ENCODE measurements around the gene LAMC1. TPM values are rescaled to one million over a fixed set of nuclear protein-coding genes. Genes with fewer than 3 reads are reported as not detected.

Gene LAMC1
- total and polyA plus RNA-seq, 5 donors from 2014 or later = 1.1 TPM; not detected in 4

DNA sequence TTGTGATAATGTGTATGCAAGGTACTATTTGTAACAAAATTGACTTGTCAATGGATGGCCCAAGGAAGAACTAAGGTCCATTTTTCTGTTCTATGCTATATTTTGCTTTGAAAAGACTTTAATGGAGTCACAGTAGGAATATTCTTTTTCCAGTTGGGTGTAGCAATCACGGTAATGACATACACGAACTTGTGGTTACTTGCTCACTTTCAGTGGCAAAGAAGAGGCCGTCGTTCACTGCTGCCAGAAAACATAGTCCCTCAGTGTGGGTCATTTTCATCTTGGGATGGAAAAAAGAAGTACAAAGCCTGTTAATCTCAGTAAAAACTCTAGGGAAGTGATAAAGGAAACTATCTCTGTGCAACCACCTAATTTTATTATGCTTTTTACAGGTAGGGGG lies 115.1 kb downstream of the LAMC1 start:
- Mint-ChIP-seq H3K27me3 (peaks cover 13% of the 10 kb centered on the region), H3K9me3 (peaks cover 0 to 3% (median 0%) of the 10 kb centered on the region in 7 donors), H3K36me3 (no peaks in the 10 kb centered on the region), H3K4me3 (no peak overlapping the region), H3K27ac (no peak overlapping the region), H3K4me1 (no peaks in the 10 kb centered on the region)
- H3K27me3 ChIP-seq (ENCODE audit: control insufficient read depth, insufficient read depth, low read length) = no peaks in the 10 kb centered on the region
- ATAC-seq (ENCODE audit: low read depth in 2 of 2) (no peak), DNase-seq (no peak)
- H3K4me3 ChIP-seq (ENCODE audit: low read depth, low read length) = no peak overlapping the region
- no peaks in the 10 kb centered on the region for H3K9me3 ChIP-seq (ENCODE audit: control insufficient read depth in 2 of 2, low read length in 2 of 2)
- no peaks in the 10 kb centered on the region for H3K4me1 ChIP-seq (ENCODE audit: control insufficient read depth, insufficient read depth, low read length, poor library complexity, severe bottlenecking)
- no peak overlapping the region for H3K27ac ChIP-seq (ENCODE audit: insufficient read depth, low read length, poor library complexity, severe bottlenecking)
- H3K36me3 ChIP-seq (ENCODE audit: control insufficient read depth, insufficient read depth, low read length) = no peaks in the 10 kb centered on the region

DNA sequence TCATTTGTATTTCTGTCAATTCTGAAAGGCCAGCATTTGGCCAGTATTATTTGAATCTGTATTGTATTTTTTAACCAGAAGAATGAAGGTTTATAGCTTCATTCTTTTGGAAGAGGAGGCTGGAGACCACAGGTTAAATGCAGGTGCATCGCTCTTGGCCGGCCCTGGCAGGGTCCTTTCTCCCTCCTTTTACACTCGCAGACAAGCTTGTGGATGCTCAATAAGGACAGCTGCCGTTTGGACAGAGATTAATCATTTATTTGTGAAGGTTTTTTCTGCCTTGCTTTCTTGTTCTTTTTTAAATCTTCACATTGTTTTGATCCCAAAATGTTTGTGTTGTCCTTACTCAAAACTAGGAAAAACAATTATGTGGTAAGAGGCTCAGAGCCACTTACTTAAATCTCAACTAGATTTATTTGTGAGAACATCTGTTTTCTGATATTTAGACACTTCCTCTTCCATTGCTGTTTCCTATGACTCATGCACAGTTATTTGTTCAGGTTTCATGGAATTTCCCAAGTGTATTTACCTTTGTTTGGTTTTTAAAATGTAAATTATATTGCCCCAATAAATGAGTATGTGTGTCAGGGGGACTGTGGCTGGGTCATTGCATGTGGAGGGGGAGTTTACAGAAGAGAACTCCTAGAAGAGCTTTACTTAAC lies 116.2 kb downstream of the LAMC1 start:
- Mint-ChIP-seq H3K4me3 (no peak overlapping the region), H3K27ac (no peak overlapping the region), H3K36me3 (no peaks in the 10 kb centered on the region), H3K4me1 (no peaks in the 10 kb centered on the region), H3K9me3 (peaks cover 0 to 3% (median 0%) of the 10 kb centered on the region in 7 donors), H3K27me3 (peaks cover 13% of the 10 kb centered on the region)
- no peaks in the 10 kb centered on the region for H3K27me3 ChIP-seq (ENCODE audit: control insufficient read depth, insufficient read depth, low read length)
- H3K36me3 ChIP-seq (ENCODE audit: control insufficient read depth, insufficient read depth, low read length) = no peaks in the 10 kb centered on the region
- ATAC-seq (ENCODE audit: low read depth in 2 of 2) (no peak), DNase-seq (no peak)
- H3K4me1 ChIP-seq (ENCODE audit: control insufficient read depth, insufficient read depth, low read length, poor library complexity, severe bottlenecking) = no peaks in the 10 kb centered on the region
- no peak overlapping the region for H3K4me3 ChIP-seq (ENCODE audit: low read depth, low read length)
- H3K9me3 ChIP-seq (ENCODE audit: control insufficient read depth in 2 of 2, low read length in 2 of 2) = no peaks in the 10 kb centered on the region
- no peak overlapping the region for H3K27ac ChIP-seq (ENCODE audit: insufficient read depth, low read length, poor library complexity, severe bottlenecking)

DNA sequence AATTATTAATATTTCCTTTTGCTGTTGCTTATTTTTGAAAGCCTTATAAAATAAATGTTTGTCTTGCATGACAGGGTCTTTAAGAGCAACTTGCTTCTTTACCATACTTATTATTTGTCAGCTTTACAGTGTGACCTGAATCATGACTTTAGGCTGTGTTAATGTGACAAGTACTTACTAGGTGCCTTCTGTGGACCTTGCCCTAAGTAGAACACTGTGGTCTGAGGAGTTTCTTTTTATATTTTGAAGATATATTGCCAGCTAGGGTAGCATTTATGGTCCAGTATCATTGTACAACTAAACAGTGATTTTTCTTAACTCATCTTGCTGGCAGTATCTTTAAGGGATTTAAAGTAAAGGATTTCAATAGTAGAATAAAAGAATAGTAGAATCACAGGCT lies 117.4 kb downstream of the LAMC1 start:
- H3K9me3 Mint-ChIP-seq = peaks cover 0 to 3% (median 0%) of the 10 kb centered on the region in 7 donors
- Histone ChIP-seq H3K36me3 (ENCODE audit: control insufficient read depth, insufficient read depth, low read length) (no peaks in the 10 kb centered on the region), H3K4me3 (ENCODE audit: low read depth, low read length) (no peak overlapping the region), H3K27me3 (ENCODE audit: control insufficient read depth, insufficient read depth, low read length) (no peaks in the 10 kb centered on the region), H3K9me3 (ENCODE audit: control insufficient read depth in 2 of 2, low read length in 2 of 2) (no peaks in the 10 kb centered on the region), H3K4me1 (ENCODE audit: control insufficient read depth, insufficient read depth, low read length, poor library complexity, severe bottlenecking) (no peaks in the 10 kb centered on the region), H3K27ac (ENCODE audit: insufficient read depth, low read length, poor library complexity, severe bottlenecking) (no peak overlapping the region)
- no peaks in the 10 kb centered on the region for H3K4me1 Mint-ChIP-seq
- no peak overlapping the region for H3K4me3 Mint-ChIP-seq
- ATAC-seq (ENCODE audit: low read depth in 2 of 2) (no peak), DNase-seq (no peak)
- H3K36me3 Mint-ChIP-seq = no peaks in the 10 kb centered on the region
- H3K27ac Mint-ChIP-seq = no peak overlapping the region
- peaks cover 13% of the 10 kb centered on the region for H3K27me3 Mint-ChIP-seq

DNA sequence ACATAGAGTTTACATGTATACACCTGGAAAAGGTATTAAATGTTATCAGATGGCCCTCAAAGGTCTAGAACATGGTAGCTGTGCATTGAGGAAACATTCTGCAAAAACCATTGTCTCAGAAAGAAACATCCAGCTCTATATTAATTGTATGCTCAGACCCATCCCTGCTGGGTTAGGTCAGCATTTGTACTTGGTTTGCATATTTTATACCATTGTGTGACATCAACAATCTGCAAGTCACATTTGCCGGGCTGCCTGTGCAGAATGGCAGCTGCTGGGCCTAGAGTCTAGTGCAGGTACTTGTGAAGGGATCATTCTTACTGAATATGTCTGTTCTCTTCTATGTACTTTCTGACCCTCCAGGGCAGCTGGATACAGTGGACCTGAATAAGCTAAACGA lies 119.0 kb downstream of the LAMC1 start:
- H3K9me3 Mint-ChIP-seq = peaks cover 0 to 3% (median 0%) of the 10 kb centered on the region in 7 donors
- no peaks in the 10 kb centered on the region for H3K4me1 ChIP-seq (ENCODE audit: control insufficient read depth, insufficient read depth, low read length, poor library complexity, severe bottlenecking)
- no peak overlapping the region for H3K4me3 Mint-ChIP-seq
- no peaks in the 10 kb centered on the region for H3K36me3 ChIP-seq (ENCODE audit: control insufficient read depth, insufficient read depth, low read length)
- H3K27me3 ChIP-seq (ENCODE audit: control insufficient read depth, insufficient read depth, low read length) = no peaks in the 10 kb centered on the region
- ATAC-seq (ENCODE audit: low read depth in 2 of 2) (no peak), DNase-seq (no peak)
- no peaks in the 10 kb centered on the region for H3K9me3 ChIP-seq (ENCODE audit: control insufficient read depth in 2 of 2, low read length in 2 of 2)
- H3K4me3 ChIP-seq (ENCODE audit: low read depth, low read length) = no peak overlapping the region
- no peak overlapping the region for H3K27ac ChIP-seq (ENCODE audit: insufficient read depth, low read length, poor library complexity, severe bottlenecking)
- peaks cover 6% of the 10 kb centered on the region for H3K27me3 Mint-ChIP-seq
- no peak overlapping the region for H3K27ac Mint-ChIP-seq
- H3K4me1 Mint-ChIP-seq = no peaks in the 10 kb centered on the region
- H3K36me3 Mint-ChIP-seq = no peaks in the 10 kb centered on the region

DNA sequence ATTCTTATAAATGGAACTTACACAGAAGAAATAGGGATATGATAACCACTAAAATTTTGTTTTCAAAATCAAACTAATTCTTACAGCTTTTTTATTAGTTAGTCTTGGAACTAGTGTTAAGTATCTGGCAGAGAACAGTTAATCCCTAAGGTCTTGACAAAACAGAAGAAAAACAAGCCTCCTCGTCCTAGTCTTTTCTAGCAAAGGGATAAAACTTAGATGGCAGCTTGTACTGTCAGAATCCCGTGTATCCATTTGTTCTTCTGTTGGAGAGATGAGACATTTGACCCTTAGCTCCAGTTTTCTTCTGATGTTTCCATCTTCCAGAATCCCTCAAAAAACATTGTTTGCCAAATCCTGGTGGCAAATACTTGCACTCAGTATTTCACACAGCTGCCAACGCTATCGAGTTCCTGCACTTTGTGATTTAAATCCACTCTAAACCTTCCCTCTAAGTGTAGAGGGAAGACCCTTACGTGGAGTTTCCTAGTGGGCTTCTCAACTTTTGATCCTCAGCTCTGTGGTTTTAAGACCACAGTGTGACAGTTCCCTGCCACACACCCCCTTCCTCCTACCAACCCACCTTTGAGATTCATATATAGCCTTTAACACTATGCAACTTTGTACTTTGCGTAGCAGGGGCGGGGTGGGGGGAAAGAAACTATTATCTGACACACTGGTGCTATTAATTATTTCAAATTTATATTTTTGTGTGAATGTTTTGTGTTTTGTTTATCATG lies 120.5 kb downstream of the LAMC1 start:
- DNase-seq = no peak
- ATAC-seq (ENCODE audit: low read depth in 2 of 2) = no peak
- Mint-ChIP-seq H3K36me3 (no peaks in the 10 kb centered on the region), H3K4me3 (no peak overlapping the region), H3K27ac (no peak overlapping the region), H3K9me3 (peaks cover 0 to 1% (median 0%) of the 10 kb centered on the region in 7 donors), H3K4me1 (no peaks in the 10 kb centered on the region), H3K27me3 (peaks cover 10% of the 10 kb centered on the region)
- H3K36me3 ChIP-seq (ENCODE audit: control insufficient read depth, insufficient read depth, low read length) = no peaks in the 10 kb centered on the region
- no peaks in the 10 kb centered on the region for H3K27me3 ChIP-seq (ENCODE audit: control insufficient read depth, insufficient read depth, low read length)
- no peaks in the 10 kb centered on the region for H3K4me1 ChIP-seq (ENCODE audit: control insufficient read depth, insufficient read depth, low read length, poor library complexity, severe bottlenecking)
- no peak overlapping the region for H3K4me3 ChIP-seq (ENCODE audit: low read depth, low read length)
- no peak overlapping the region for H3K27ac ChIP-seq (ENCODE audit: insufficient read depth, low read length, poor library complexity, severe bottlenecking)
- H3K9me3 ChIP-seq (ENCODE audit: control insufficient read depth in 2 of 2, low read length in 2 of 2) = no peaks in the 10 kb centered on the region

DNA sequence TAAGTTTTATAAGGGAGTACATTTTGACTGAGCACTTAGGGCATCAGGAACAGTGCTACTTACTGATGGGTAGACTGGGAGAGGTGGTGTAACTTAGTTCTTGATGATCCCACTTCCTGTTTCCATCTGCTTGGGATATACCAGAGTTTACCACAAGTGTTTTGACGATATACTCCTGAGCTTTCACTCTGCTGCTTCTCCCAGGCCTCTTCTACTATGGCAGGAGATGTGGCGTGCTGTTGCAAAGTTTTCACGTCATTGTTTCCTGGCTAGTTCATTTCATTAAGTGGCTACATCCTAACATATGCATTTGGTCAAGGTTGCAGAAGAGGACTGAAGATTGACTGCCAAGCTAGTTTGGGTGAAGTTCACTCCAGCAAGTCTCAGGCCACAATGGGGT lies 121.5 kb downstream of the LAMC1 start:
- H3K4me1 ChIP-seq (ENCODE audit: control insufficient read depth, insufficient read depth, low read length, poor library complexity, severe bottlenecking) = no peaks in the 10 kb centered on the region
- Mint-ChIP-seq H3K27me3 (peaks cover 10% of the 10 kb centered on the region), H3K9me3 (peaks cover 0 to 1% (median 0%) of the 10 kb centered on the region in 7 donors), H3K4me3 (no peak overlapping the region), H3K4me1 (no peaks in the 10 kb centered on the region), H3K36me3 (no peaks in the 10 kb centered on the region), H3K27ac (no peak overlapping the region)
- H3K36me3 ChIP-seq (ENCODE audit: control insufficient read depth, insufficient read depth, low read length) = no peaks in the 10 kb centered on the region
- DNase-seq (no peak), ATAC-seq (ENCODE audit: low read depth in 2 of 2) (no peak)
- no peaks in the 10 kb centered on the region for H3K9me3 ChIP-seq (ENCODE audit: control insufficient read depth in 2 of 2, low read length in 2 of 2)
- H3K27me3 ChIP-seq (ENCODE audit: control insufficient read depth, insufficient read depth, low read length) = no peaks in the 10 kb centered on the region
- no peak overlapping the region for H3K4me3 ChIP-seq (ENCODE audit: low read depth, low read length)
- no peak overlapping the region for H3K27ac ChIP-seq (ENCODE audit: insufficient read depth, low read length, poor library complexity, severe bottlenecking)

DNA sequence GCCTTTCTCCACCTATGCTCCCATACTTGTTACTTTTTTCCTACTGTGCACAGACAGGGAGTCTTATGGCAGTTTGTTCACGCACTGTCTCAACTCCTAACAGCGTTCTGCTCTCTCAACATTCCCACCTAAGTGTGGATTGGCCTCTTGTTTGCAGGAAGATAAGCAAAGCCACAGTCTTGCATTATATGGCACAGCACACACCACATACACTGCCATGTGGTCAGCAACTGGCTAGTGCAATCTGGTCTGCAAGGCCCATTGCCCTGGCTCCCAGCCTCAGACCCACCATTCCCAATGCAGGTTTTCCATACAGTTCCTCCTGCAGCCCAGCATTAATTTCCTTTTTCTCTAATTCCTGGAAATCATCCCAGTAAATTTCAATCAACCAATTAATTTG lies 124.5 kb downstream of the LAMC1 start:
- no peaks in the 10 kb centered on the region for H3K4me1 Mint-ChIP-seq
- no peaks in the 10 kb centered on the region for H3K9me3 ChIP-seq (ENCODE audit: control insufficient read depth in 2 of 2, low read length in 2 of 2)
- no peak overlapping the region for H3K27ac Mint-ChIP-seq
- H3K36me3 Mint-ChIP-seq = no peaks in the 10 kb centered on the region
- no peak overlapping the region for H3K4me3 Mint-ChIP-seq
- H3K4me1 ChIP-seq (ENCODE audit: control insufficient read depth, insufficient read depth, low read length, poor library complexity, severe bottlenecking) = no peaks in the 10 kb centered on the region
- no peak for ATAC-seq (ENCODE audit: low read depth in 2 of 2)
- no peaks in the 10 kb centered on the region for H3K9me3 Mint-ChIP-seq
- H3K27ac ChIP-seq (ENCODE audit: insufficient read depth, low read length, poor library complexity, severe bottlenecking) = no peak overlapping the region
- no peak for DNase-seq
- H3K27me3 Mint-ChIP-seq = peaks cover 4% of the 10 kb centered on the region
- H3K36me3 ChIP-seq (ENCODE audit: control insufficient read depth, insufficient read depth, low read length) = no peaks in the 10 kb centered on the region
- no peak overlapping the region for H3K4me3 ChIP-seq (ENCODE audit: low read depth, low read length)
- H3K27me3 ChIP-seq (ENCODE audit: control insufficient read depth, insufficient read depth, low read length) = peaks cover 3% of the 10 kb centered on the region

DNA sequence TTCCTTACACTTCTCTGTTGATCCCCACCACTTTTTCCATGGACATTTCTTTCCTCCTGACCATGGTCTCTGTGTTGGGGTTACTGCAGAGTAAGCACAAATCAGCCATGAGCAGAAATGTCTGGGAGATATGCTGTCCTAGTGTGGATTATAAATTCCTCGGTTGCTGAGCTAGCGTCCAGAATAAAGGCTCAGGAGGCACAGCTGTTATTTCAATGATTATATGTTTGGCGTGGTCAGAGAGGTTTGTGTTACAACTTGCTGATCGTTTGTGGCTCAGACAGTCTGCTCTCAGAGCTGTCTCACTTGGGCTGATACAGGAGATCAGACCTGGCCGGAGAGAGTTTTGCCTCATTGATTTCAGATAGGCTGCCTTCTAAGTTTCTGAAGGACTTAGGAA lies 125.4 kb downstream of the LAMC1 start:
- ATAC-seq (ENCODE audit: low read depth in 2 of 2) = no peak
- no peaks in the 10 kb centered on the region for H3K4me1 Mint-ChIP-seq
- Histone ChIP-seq H3K36me3 (ENCODE audit: control insufficient read depth, insufficient read depth, low read length) (no peaks in the 10 kb centered on the region), H3K4me1 (ENCODE audit: control insufficient read depth, insufficient read depth, low read length, poor library complexity, severe bottlenecking) (no peaks in the 10 kb centered on the region), H3K27me3 (ENCODE audit: control insufficient read depth, insufficient read depth, low read length) (peaks cover 3% of the 10 kb centered on the region), H3K27ac (ENCODE audit: insufficient read depth, low read length, poor library complexity, severe bottlenecking) (no peak overlapping the region), H3K4me3 (ENCODE audit: low read depth, low read length) (no peak overlapping the region), H3K9me3 (ENCODE audit: control insufficient read depth in 2 of 2, low read length in 2 of 2) (no peaks in the 10 kb centered on the region)
- no peaks in the 10 kb centered on the region for H3K36me3 Mint-ChIP-seq
- H3K4me3 Mint-ChIP-seq = no peak overlapping the region
- H3K9me3 Mint-ChIP-seq = no peaks in the 10 kb centered on the region
- DNase-seq = no peak
- no peak overlapping the region for H3K27ac Mint-ChIP-seq
- H3K27me3 Mint-ChIP-seq = peaks cover 9% of the 10 kb centered on the region
